HEK293 (cell line): ENCODE measurements around the gene MSMO1.
A peak's percentile ranks its signal among the peaks of the same experiment; 100 is the strongest.

ENCODE experiments used
- CTCF ChIA-PET: fragments of 350-600 bp; formaldehyde crosslinking; extraction: SDS; loops from one replicate; lab custom pipeline; 2021; ENCODE audit warnings: antibody characterized with exemption; lab: Yijun Ruan, JAX
- POLR2A ChIA-PET: fragments of 300-600 bp; formaldehyde crosslinking; extraction: SDS; loops from one replicate; lab custom pipeline; 2020; ENCODE audit warnings: antibody characterized with exemption, inconsistent platforms; lab: Yijun Ruan, JAX
- H3K27ac ChIP-seq: fragments of 200-500 bp; sonication (Bioruptor generic); 2 replicates; pipeline ENCODE4 v1.5.1; 2014; ENCODE audit warnings: low read depth, low read length, control low read depth, inconsistent platforms; ENCODE audit errors: extremely low read depth
- H3K36me3 ChIP-seq, 2 experiments: fragments of 200-500 bp in 1 of 2; sonication (Bioruptor generic) in 1 of 2; 1 replicate in 1 of 2; 2 replicates in 1 of 2; pipeline ENCODE4 v1.5.1; 2014 to 2017; ENCODE audit warnings: inconsistent platforms in 2 of 2, low read length in 2 of 2; ENCODE audit not compliant: control insufficient read depth in 2 of 2, insufficient read depth in 1 of 2
- H3K4me1 ChIP-seq: fragments of 200-500 bp; sonication (Bioruptor generic); 2 replicates; pipeline ENCODE4 v1.5.1; 2014; ENCODE audit warnings: mild to moderate bottlenecking, low read length, inconsistent platforms; ENCODE audit not compliant: control insufficient read depth, insufficient read depth
- H3K4me3 ChIP-seq: 2 replicates; pipeline ENCODE4 v1.5.1; 2011; ENCODE audit warnings: low read depth, mild to moderate bottlenecking, control low read depth, low read length, moderate library complexity
- H3K9me3 ChIP-seq: fragments of 200-500 bp; sonication (Bioruptor generic); 2 replicates; pipeline ENCODE4 v1.5.1; 2014; ENCODE audit warnings: low read depth, low read length, inconsistent platforms; ENCODE audit not compliant: control insufficient read depth, insufficient read depth
- PRDM1 ChIP-seq: fragments of 450-650 bp; formaldehyde crosslinking; IDR thresholded peaks from 2 replicates; pipeline ENCODE4; 2016; ENCODE audit warnings: missing biosample characterization, missing genetic modification characterization
- SCRT1 ChIP-seq: fragments of 450-650 bp; formaldehyde crosslinking; IDR thresholded peaks from 2 replicates; pipeline ENCODE4 v1.5.1; 2016; ENCODE audit warnings: missing biosample characterization, missing genetic modification characterization, borderline replicate concordance
- TCF7L2 ChIP-seq: IDR thresholded peaks from 2 replicates; pipeline ENCODE4 v1.6.1; 2011; ENCODE audit warnings: low read depth, mild to moderate bottlenecking, inconsistent platforms, low read length, moderate library complexity, borderline replicate concordance
- YY2 ChIP-seq: fragments of 450-650 bp; formaldehyde crosslinking; IDR thresholded peaks from 2 replicates; pipeline ENCODE4 v1.5.1; 2016; ENCODE audit warnings: missing biosample characterization, missing genetic modification characterization
- ZFHX2 ChIP-seq: fragments of 450-650 bp; formaldehyde crosslinking; conservative IDR thresholded peaks from 2 replicates; pipeline ENCODE4 v1.5.1; 2016; ENCODE audit warnings: missing biosample characterization, missing genetic modification characterization
- ZNF112 ChIP-seq: fragments of 450-650 bp; formaldehyde crosslinking; IDR thresholded peaks from 2 replicates; pipeline ENCODE4 v1.5.0; 2017; ENCODE audit warnings: missing biosample characterization, missing genetic modification characterization
- ZNF132 ChIP-seq: fragments of 450-650 bp; formaldehyde crosslinking; IDR thresholded peaks from 2 replicates; pipeline ENCODE4 v1.5.1; 2017; ENCODE audit warnings: missing biosample characterization, missing genetic modification characterization, borderline replicate concordance
- ZNF155 ChIP-seq: fragments of 450-650 bp; formaldehyde crosslinking; IDR thresholded peaks from 2 replicates; pipeline ENCODE4 v1.5.1; 2016; ENCODE audit warnings: missing biosample characterization, missing genetic modification characterization
- ZNF157 ChIP-seq: fragments of 450-650 bp; formaldehyde crosslinking; IDR thresholded peaks from 2 replicates; pipeline ENCODE4 v1.5.1; 2016; ENCODE audit warnings: missing biosample characterization, missing genetic modification characterization
- ZNF223 ChIP-seq: fragments of 450-650 bp; formaldehyde crosslinking; IDR thresholded peaks from 2 replicates; pipeline ENCODE4 v1.5.1; 2016; ENCODE audit warnings: missing biosample characterization, missing genetic modification characterization
- ZNF248 ChIP-seq: fragments of 450-650 bp; formaldehyde crosslinking; IDR thresholded peaks from 2 replicates; pipeline ENCODE4 v1.5.1; 2017; ENCODE audit warnings: missing biosample characterization, missing genetic modification characterization
- ZNF354C ChIP-seq: fragments of 450-650 bp; formaldehyde crosslinking; IDR thresholded peaks from 2 replicates; pipeline ENCODE4 v1.5.1; 2016; ENCODE audit warnings: missing biosample characterization, missing genetic modification characterization, low read depth, borderline replicate concordance
- ZNF394 ChIP-seq: fragments of 450-650 bp; formaldehyde crosslinking; IDR thresholded peaks from 2 replicates; pipeline ENCODE4 v1.5.1; 2016; ENCODE audit warnings: missing biosample characterization, missing genetic modification characterization, mild to moderate bottlenecking, moderate library complexity, borderline replicate concordance
- ZNF473 ChIP-seq: fragments of 450-650 bp; formaldehyde crosslinking; IDR thresholded peaks from 2 replicates; pipeline ENCODE4 v1.5.1; 2017; ENCODE audit warnings: missing biosample characterization, missing genetic modification characterization
- ZNF48 ChIP-seq: fragments of 450-650 bp; formaldehyde crosslinking; IDR thresholded peaks from 2 replicates; pipeline ENCODE4 v1.5.1; 2016; ENCODE audit warnings: missing biosample characterization, missing genetic modification characterization
- ZNF521 ChIP-seq: fragments of 450-650 bp; formaldehyde crosslinking; IDR thresholded peaks from 2 replicates; pipeline ENCODE4 v1.5.1; 2017; ENCODE audit warnings: missing biosample characterization, mild to moderate bottlenecking, missing genetic modification characterization
- ZNF530 ChIP-seq: fragments of 450-650 bp; formaldehyde crosslinking; IDR thresholded peaks from 2 replicates; pipeline ENCODE4 v1.5.1; 2016; ENCODE audit warnings: low read depth, missing biosample characterization, missing genetic modification characterization
- ZNF549 ChIP-seq: fragments of 450-650 bp; IDR thresholded peaks from 2 replicates; pipeline ENCODE4 v1.5.1; 2018; ENCODE audit warnings: missing biosample characterization, missing genetic modification characterization, mild to moderate bottlenecking, inconsistent platforms, moderate library complexity
- ZNF621 ChIP-seq: fragments of 450-650 bp; formaldehyde crosslinking; IDR thresholded peaks from 2 replicates; pipeline ENCODE4 v1.5.1; 2017; ENCODE audit warnings: missing biosample characterization, missing genetic modification characterization
- TF ChIP-seq, protein P1 (sequence below): fragments of 450-650 bp; IDR thresholded peaks from 2 replicates; pipeline ENCODE4 v1.5.1; 2018; ENCODE audit warnings: missing biosample characterization, mild to moderate bottlenecking, missing genetic modification characterization
- TF ChIP-seq, protein P2 (sequence below): fragments of 450-650 bp; formaldehyde crosslinking; IDR thresholded peaks from 2 replicates; pipeline ENCODE4 v1.5.0; 2017; ENCODE audit warnings: missing biosample characterization, missing genetic modification characterization, borderline replicate concordance

Gene MSMO1

DNA sequence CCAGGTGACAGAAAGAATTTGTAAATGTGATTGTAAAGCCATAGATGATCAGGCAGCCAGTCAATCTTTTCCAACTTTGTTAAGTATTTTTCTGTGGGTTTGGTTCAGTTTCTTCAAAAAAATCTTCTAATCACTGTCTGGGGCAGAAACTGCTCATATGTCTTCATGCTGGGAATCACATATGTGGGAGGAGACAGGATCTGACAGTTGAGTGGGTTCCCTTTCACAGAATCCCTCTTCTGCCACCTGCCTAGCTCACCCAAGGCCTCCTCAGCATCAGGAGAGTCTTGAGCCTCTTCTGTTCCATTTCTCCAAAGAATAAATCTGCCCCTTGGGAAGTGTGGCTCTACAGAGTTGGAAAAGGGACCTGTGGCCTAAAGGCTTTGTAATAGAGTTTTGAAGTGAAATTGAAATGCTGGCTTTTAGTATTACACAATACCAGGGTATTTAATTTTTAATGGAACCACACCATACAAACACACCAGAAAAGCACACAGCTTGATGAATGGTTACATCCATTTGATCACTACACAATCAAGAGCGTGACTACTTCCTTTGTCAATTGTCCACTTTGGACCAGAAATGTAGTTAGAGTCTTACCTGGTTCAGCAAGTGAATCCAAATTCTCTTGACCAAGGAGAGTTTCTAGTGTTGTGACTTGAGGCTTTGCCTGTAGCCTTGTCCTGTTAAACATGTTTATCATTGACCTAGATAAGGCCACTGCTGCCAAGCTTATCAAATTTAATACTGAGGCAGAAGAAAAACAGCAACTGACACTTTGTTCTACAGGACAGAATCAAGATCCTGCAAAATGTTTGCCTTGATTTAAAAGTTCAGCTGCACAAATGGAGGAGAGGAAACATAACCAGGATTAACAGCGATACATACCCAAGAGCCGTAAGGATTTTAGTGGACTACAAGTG lies 20.4 kb downstream of the MSMO1 start:
- TF ChIP-seq ZNF112 (tag by site-specific recombination) = no peak
- no peak for TF ChIP-seq ZNF394 (tag by site-specific recombination)
- no peak for TF ChIP-seq ZNF521 (tag by site-specific recombination)
- no peak for TF ChIP-seq SCRT1 (tag by site-specific recombination)
- TF ChIP-seq, protein P1, sequence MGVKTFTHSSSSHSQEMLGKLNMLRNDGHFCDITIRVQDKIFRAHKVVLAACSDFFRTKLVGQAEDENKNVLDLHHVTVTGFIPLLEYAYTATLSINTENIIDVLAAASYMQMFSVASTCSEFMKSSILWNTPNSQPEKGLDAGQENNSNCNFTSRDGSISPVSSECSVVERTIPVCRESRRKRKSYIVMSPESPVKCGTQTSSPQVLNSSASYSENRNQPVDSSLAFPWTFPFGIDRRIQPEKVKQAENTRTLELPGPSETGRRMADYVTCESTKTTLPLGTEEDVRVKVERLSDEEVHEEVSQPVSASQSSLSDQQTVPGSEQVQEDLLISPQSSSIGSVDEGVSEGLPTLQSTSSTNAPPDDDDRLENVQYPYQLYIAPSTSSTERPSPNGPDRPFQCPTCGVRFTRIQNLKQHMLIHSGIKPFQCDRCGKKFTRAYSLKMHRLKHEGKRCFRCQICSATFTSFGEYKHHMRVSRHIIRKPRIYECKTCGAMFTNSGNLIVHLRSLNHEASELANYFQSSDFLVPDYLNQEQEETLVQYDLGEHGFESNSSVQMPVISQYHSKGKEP (tag by site-specific recombination) = no peak
- no peak for TF ChIP-seq ZNF157 (tag by site-specific recombination)
- TF ChIP-seq ZNF132 (tag by site-specific recombination) = no peak
- no peak for TF ChIP-seq ZNF155 (tag by site-specific recombination)
- no peak for TF ChIP-seq ZNF621 (tag by site-specific recombination)
- no peak for TF ChIP-seq ZNF223 (tag by site-specific recombination)
- no peak for TF ChIP-seq PRDM1 (tag by site-specific recombination)
- no peak for TF ChIP-seq ZNF248
- TF ChIP-seq ZNF473 (tag by site-specific recombination) = no peak
- no peak for TF ChIP-seq ZNF354C (tag by site-specific recombination)
- no peak for TF ChIP-seq ZNF530 (tag by site-specific recombination)
- TF ChIP-seq ZNF549 (tag by site-specific recombination) = no peak
- no peak for TF ChIP-seq TCF7L2
- TF ChIP-seq YY2 (tag by site-specific recombination) = no peak
- TF ChIP-seq ZNF48 (tag by site-specific recombination) = no peak
- peaks cover 3 to 6% of the 10 kb centered on the region in 2 experiments; a peak in 2 of 3 replicates for H3K36me3 ChIP-seq
- POLR2A ChIA-PET = no interaction called here
- no peak overlapping the region for H3K4me3 ChIP-seq
- H3K27ac ChIP-seq = no peak overlapping the region
- no peaks in the 10 kb centered on the region for H3K9me3 ChIP-seq
- CTCF ChIA-PET = interaction anchor here (0.6 kb wide), 1 partner anchor 314 kb away, joined by 7 read pairs; no protein-coding TSS in a partner anchor
- no peaks in the 10 kb centered on the region for H3K4me1 ChIP-seq

DNA sequence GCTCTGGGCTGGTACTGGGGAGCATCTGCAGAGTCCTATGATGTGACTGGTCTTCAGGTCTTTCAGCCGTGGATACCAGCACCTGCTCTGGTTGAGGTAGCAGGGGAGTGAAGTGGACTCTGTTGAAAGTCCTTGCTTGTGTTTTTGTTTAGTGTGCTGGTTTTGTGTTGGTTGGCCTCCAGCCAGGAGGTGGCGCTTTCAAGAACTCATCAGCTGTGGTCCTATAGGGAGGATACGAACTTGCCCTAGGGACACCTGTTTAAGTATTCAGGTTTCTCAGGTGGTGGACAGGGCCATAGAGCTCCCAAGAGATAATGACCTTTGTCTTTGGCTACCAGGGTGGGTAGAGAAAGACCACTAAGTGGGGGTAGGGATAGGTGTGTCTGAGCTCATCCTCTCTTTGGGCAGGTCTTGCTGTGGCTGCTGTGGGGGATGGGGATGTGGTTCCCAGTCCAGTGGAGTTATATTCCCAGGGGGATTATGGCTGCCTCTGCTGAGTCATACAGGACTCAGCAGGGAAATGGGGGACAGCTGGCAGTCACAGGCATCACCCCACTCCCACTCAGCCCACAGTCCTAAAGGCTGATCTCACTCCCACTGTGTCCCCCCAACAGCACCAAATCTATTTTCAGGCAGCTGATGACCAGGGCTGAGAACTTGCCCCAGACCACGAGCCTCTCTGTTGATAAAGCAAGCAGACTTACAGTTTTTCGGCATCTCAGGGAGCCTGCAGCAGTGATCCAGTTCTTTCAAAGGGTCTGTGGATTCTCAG lies 24.1 kb downstream of the MSMO1 start:
- TF ChIP-seq, protein P2, sequence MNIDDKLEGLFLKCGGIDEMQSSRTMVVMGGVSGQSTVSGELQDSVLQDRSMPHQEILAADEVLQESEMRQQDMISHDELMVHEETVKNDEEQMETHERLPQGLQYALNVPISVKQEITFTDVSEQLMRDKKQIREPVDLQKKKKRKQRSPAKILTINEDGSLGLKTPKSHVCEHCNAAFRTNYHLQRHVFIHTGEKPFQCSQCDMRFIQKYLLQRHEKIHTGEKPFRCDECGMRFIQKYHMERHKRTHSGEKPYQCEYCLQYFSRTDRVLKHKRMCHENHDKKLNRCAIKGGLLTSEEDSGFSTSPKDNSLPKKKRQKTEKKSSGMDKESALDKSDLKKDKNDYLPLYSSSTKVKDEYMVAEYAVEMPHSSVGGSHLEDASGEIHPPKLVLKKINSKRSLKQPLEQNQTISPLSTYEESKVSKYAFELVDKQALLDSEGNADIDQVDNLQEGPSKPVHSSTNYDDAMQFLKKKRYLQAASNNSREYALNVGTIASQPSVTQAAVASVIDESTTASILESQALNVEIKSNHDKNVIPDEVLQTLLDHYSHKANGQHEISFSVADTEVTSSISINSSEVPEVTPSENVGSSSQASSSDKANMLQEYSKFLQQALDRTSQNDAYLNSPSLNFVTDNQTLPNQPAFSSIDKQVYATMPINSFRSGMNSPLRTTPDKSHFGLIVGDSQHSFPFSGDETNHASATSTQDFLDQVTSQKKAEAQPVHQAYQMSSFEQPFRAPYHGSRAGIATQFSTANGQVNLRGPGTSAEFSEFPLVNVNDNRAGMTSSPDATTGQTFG = no peak
- TF ChIP-seq ZFHX2 (tag by site-specific recombination) (peak; percentile 40; the same call in 1 of the 2 replicates), ZNF157 (tag by site-specific recombination) (no peak)
- H3K9me3 ChIP-seq = no peaks in the 10 kb centered on the region
- no peaks in the 10 kb centered on the region for H3K36me3 ChIP-seq
- CTCF ChIA-PET = interaction anchor here (0.6 to 0.7 kb wide), 2 partner anchors 28 to 247 kb away, joined by 3 read pairs; no protein-coding TSS in a partner anchor
- H3K4me3 ChIP-seq = no peak overlapping the region
- POLR2A ChIA-PET = interaction anchor here (1.3 kb wide), 1 partner anchor 27 kb away, joined by 4 read pairs; the partner anchor contains the start of gene CPE
- no peak overlapping the region for H3K27ac ChIP-seq
- no peaks in the 10 kb centered on the region for H3K4me1 ChIP-seq
